T-helper 17 cell (primary cell): ENCODE results near the gene CDR2L. TPM values are rescaled to one million over a fixed set of nuclear protein-coding genes. Genes with fewer than 3 reads are reported as not detected.
A peak's percentile ranks its signal among the peaks of the same experiment; 100 is the strongest.
"Not testable (repeated sequence)": the region's sequence is repeated elsewhere in the genome, so short reads cannot be mapped to it uniquely, and the experiment has no call there.

ENCODE experiments used
- ATAC-seq: fragments of 150-1000 bp; cut with Tn5 transposase; 2 replicates; pipeline ENCODE4 v1.10.0; 2021; ENCODE audit warnings: mild to moderate bottlenecking, moderate library complexity
- DNase-seq, 3 donors: peaks; one replicate each; pipeline versions ENCODE4 v3.0.0 to v3.0.0-alpha.2; 2020 to 2021
- H3K9me3 ChIP-seq: one replicate; pipeline ENCODE4 v1.7.0; 2013; ENCODE audit warnings: low read length, mild to moderate bottlenecking; ENCODE audit not compliant: control insufficient read depth, poor library complexity, severe bottlenecking
- H3K27ac Mint-ChIP-seq: one replicate; pipeline ENCODE4 v1.8.0; 2022; ENCODE audit warnings: mild to moderate bottlenecking, moderate library complexity, mixed read lengths
- H3K27me3 Mint-ChIP-seq: one replicate; pipeline ENCODE4 v1.8.0; 2022; ENCODE audit warnings: mixed read lengths
- H3K36me3 Mint-ChIP-seq: one replicate; pipeline ENCODE4 v1.8.0; 2022; ENCODE audit warnings: low read depth, mixed read lengths
- H3K4me1 Mint-ChIP-seq: one replicate; pipeline ENCODE4 v1.8.0; 2022; ENCODE audit warnings: mild to moderate bottlenecking, mixed read lengths
- H3K4me3 Mint-ChIP-seq: one replicate; pipeline ENCODE4 v1.8.0; 2022; ENCODE audit warnings: mild to moderate bottlenecking, moderate library complexity, mixed read lengths
- total RNA-seq, 4 donors: library from RNA in 2 of 4; stranded (reverse) in 2 of 4; gene quantifications; one replicate each; pipeline ENCODE4 v1.2.3 and lab custom pipeline; 2022 to 2026

CDR2L gene
- total RNA-seq, 2 donors from 2014 or later, result 0.86 TPM; not detected in 1

DNA sequence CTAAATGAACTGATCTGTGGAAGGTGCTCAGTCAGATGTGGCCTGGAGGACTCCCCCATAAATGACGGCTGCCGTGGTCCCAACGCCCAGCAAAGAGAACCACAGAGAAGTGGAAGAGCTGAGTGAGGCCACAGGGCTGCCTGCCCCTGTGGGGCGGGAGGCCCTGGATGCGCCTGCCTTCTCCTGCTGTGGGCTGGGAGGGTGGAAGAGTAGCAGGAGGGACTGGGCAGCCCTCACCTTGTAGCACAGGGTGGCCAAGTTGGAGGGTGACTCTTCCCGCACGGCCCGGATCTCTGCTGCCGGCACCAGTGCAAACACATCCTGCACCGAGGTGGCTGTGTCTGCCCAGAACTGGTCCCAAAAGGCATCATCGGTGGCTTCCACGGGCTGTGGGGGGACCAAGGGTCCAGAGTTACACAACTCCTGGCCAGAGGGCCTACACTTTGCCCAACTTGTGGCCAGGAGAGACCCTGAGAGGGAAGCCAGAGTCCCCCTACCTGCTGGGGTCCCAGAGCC lies 23.1 kb upstream of the CDR2L start:
- peaks cover 9% of the 10 kb centered on the region for H3K4me1 Mint-ChIP-seq
- DNase-seq, result no peak

GRCh38 chr17:74964988-74965622 lies 22.3 kb upstream of the CDR2L start:
- ATAC-seq (no peak), DNase-seq (no peak)
- peaks cover 2% of the 10 kb centered on the region for H3K36me3 Mint-ChIP-seq
- no peaks in the 10 kb centered on the region for H3K9me3 ChIP-seq
- peaks cover 9% of the 10 kb centered on the region for H3K4me1 Mint-ChIP-seq
- no peak overlapping the region for H3K4me3 Mint-ChIP-seq
- H3K27ac Mint-ChIP-seq, result peak overlapping the region; percentile 80
- H3K27me3 Mint-ChIP-seq, result no peaks in the 10 kb centered on the region

More for the DNA sequence above, 23.1 kb upstream of the CDR2L start:
- ATAC-seq, result no peak
- H3K36me3 Mint-ChIP-seq, result peaks cover 2% of the 10 kb centered on the region
- no peak overlapping the region for H3K27ac Mint-ChIP-seq
- H3K27me3 Mint-ChIP-seq, result no peaks in the 10 kb centered on the region
- no peak overlapping the region for H3K4me3 Mint-ChIP-seq
- no peaks in the 10 kb centered on the region for H3K9me3 ChIP-seq

- no peaks in the 10 kb centered on the region for H3K9me3 ChIP-seq
- Mint-ChIP-seq H3K4me1 (peaks cover 9% of the 10 kb centered on the region), H3K4me3 (no peak overlapping the region), H3K27me3 (peaks cover 6% of the 10 kb centered on the region), H3K36me3 (peaks cover 2% of the 10 kb centered on the region), H3K27ac (no peak overlapping the region)
- DNase-seq (no peak), ATAC-seq (no peak)
Observed at GRCh38 chr17:74968361-74968780, 19.1 kb upstream of the CDR2L start.

- not testable (repeated sequence) for H3K4me3 Mint-ChIP-seq, H3K27me3 Mint-ChIP-seq, DNase-seq, ATAC-seq, H3K4me1 Mint-ChIP-seq, H3K9me3 ChIP-seq, H3K36me3 Mint-ChIP-seq
- peak overlapping the region; percentile 45 for H3K27ac Mint-ChIP-seq
Observed at GRCh38 chr17:74969501-74969900, 17.9 kb upstream of the CDR2L start.

GRCh38 chr17:74970395-74970794 lies 17.0 kb upstream of the CDR2L start:
- Mint-ChIP-seq H3K4me1 (peaks cover 6% of the 10 kb centered on the region), H3K27ac (no peak overlapping the region), H3K36me3 (peaks cover 2% of the 10 kb centered on the region), H3K27me3 (peaks cover 11% of the 10 kb centered on the region), H3K4me3 (peak overlapping the region; percentile 47)
- DNase-seq, result no peak
- H3K9me3 ChIP-seq, result no peaks in the 10 kb centered on the region
- no peak for ATAC-seq

- H3K27ac Mint-ChIP-seq, result peak overlapping the region; percentile 27
- H3K9me3 ChIP-seq, result no peaks in the 10 kb centered on the region
- peak overlapping the region; percentile 93 for H3K4me3 Mint-ChIP-seq
- H3K36me3 Mint-ChIP-seq, result peaks cover 2% of the 10 kb centered on the region
- H3K27me3 Mint-ChIP-seq, result peaks cover 11% of the 10 kb centered on the region
- no peak for ATAC-seq
- no peak for DNase-seq
- peaks cover 6% of the 10 kb centered on the region for H3K4me1 Mint-ChIP-seq
Observed at GRCh38 chr17:74971069-74971841, 16.2 kb upstream of the CDR2L start.

- DNase-seq, result no peak
- H3K9me3 ChIP-seq, result no peaks in the 10 kb centered on the region
- peak overlapping the region; percentile 93 for H3K4me3 Mint-ChIP-seq
- no peak overlapping the region for H3K27ac Mint-ChIP-seq
- peaks cover 6% of the 10 kb centered on the region for H3K4me1 Mint-ChIP-seq
- ATAC-seq, result no peak
- peaks cover 11% of the 10 kb centered on the region for H3K27me3 Mint-ChIP-seq
- H3K36me3 Mint-ChIP-seq, result peaks cover 2% of the 10 kb centered on the region
Observed at GRCh38 chr17:74971842-74972106, 15.7 kb upstream of the CDR2L start.

- H3K4me1 Mint-ChIP-seq, result peaks cover 6% of the 10 kb centered on the region
- H3K4me3 Mint-ChIP-seq, result peak within 1 kb of the TSS; percentile 93
- ATAC-seq (peak; percentile 93), DNase-seq (peak; percentile 65 to 85 (median 83))
- no peaks in the 10 kb centered on the region for H3K9me3 ChIP-seq
- peaks cover 11% of the 10 kb centered on the region for H3K27me3 Mint-ChIP-seq
- peaks cover 2% of the 10 kb centered on the region for H3K36me3 Mint-ChIP-seq
- H3K27ac Mint-ChIP-seq, result peak within 1 kb of the TSS; percentile 27
Observed at GRCh38 chr17:74972107-74972972, 15.1 kb upstream of the CDR2L start, which contains the start of gene HID1. Gene HID1 (minus strand): TSS chr17:74972759. CDS start chr17:74972656, 103 bp downstream.

GRCh38 chr17:74972973-74973328 lies 14.5 kb upstream of the CDR2L start:
- no peak overlapping the region for H3K27ac Mint-ChIP-seq
- peaks cover 2% of the 10 kb centered on the region for H3K36me3 Mint-ChIP-seq
- H3K4me3 Mint-ChIP-seq, result peak overlapping the region; percentile 93
- DNase-seq, result no peak
- H3K9me3 ChIP-seq, result no peaks in the 10 kb centered on the region
- H3K4me1 Mint-ChIP-seq, result peaks cover 6% of the 10 kb centered on the region
- H3K27me3 Mint-ChIP-seq, result peaks cover 11% of the 10 kb centered on the region
- no peak for ATAC-seq

DNA sequence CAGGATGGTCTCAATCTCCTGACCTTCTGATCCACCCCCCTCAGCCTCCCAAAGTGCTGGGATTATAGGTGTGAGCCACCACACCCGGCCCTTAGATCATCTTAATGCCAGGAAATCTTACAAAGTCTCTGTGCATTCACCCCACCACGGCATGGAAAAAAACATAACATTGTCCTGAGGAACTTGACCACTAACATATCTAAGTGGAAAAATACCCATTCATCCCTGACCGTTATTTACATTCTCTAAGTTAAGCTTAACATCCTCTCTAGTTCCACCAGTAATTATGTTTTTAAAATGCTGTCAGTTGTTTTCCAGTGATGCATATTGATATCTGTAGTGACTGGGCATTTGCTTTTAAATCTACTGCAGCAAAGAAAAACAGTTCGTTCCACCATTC lies 11.5 kb upstream of the CDR2L start:
- Mint-ChIP-seq H3K36me3 (peaks cover 2% of the 10 kb centered on the region), H3K27ac (no peak overlapping the region), H3K4me3 (no peak overlapping the region), H3K4me1 (peaks cover 11% of the 10 kb centered on the region), H3K27me3 (peaks cover 11% of the 10 kb centered on the region)
- ATAC-seq (no peak), DNase-seq (no peak)
- H3K9me3 ChIP-seq, result no peaks in the 10 kb centered on the region

- Mint-ChIP-seq H3K27me3 (peaks cover 11% of the 10 kb centered on the region), H3K27ac (no peak overlapping the region), H3K4me1 (peaks cover 17% of the 10 kb centered on the region), H3K36me3 (peaks cover 2% of the 10 kb centered on the region), H3K4me3 (no peak overlapping the region)
- ATAC-seq, result no peak
- H3K9me3 ChIP-seq, result no peaks in the 10 kb centered on the region
- DNase-seq, result no peak
Observed at GRCh38 chr17:74977802-74978201, 9.6 kb upstream of the CDR2L start.

GRCh38 chr17:74978240-74978639 lies 9.2 kb upstream of the CDR2L start:
- H3K9me3 ChIP-seq, result no peaks in the 10 kb centered on the region
- peaks cover 7% of the 10 kb centered on the region for H3K27me3 Mint-ChIP-seq
- no peaks in the 10 kb centered on the region for H3K36me3 Mint-ChIP-seq
- H3K4me3 Mint-ChIP-seq, result no peak overlapping the region
- H3K27ac Mint-ChIP-seq, result no peak overlapping the region
- DNase-seq (no peak), ATAC-seq (no peak)
- peaks cover 12% of the 10 kb centered on the region for H3K4me1 Mint-ChIP-seq
